ENCODE results near the gene H6PD. TPM values are rescaled to one million over a fixed set of nuclear protein-coding genes. Genes with fewer than 3 reads are reported as not detected.

Gene H6PD
- total and polyA plus RNA-seq, 4 donors = 4.8 to 65.4 (median 40.2) TPM

Other genes with a start within 250 kb of the H6PD start
- gene SLC2A7, start 208.4 kb upstream of the H6PD start, total RNA-seq = not detected
- gene SLC2A7, start 208.4 kb upstream of the H6PD start, polyA plus RNA-seq = not detected
- gene SLC2A5, start 165.1 kb upstream of the H6PD start, total RNA-seq = 10 to 100 TPM in 1 of 2 donors, 1 to 10 TPM in 1; 5.8 to 17.5 TPM
- gene SLC2A5, start 165.1 kb upstream of the H6PD start, polyA plus RNA-seq = 10 to 100 TPM in 1 of 2 donors, under 1 TPM in 1; 0.31 to 10.5 TPM
- gene GPR157, start 105.7 kb upstream of the H6PD start, total RNA-seq = 1 to 10 TPM; 7.1 to 7.9 TPM
- 1 to 10 TPM; 1.1 to 2.4 TPM for gene GPR157, start 105.7 kb upstream of the H6PD start, polyA plus RNA-seq
- gene SPSB1, start 58.1 kb downstream of the H6PD start, total RNA-seq = 10 to 100 TPM; 34.8 to 62.0 TPM
- 10 to 100 TPM; 21.2 to 36.8 TPM for gene SPSB1, start 58.1 kb downstream of the H6PD start, polyA plus RNA-seq

All from aorta (tissue), 4 donors.